MCF 10A (cell line): ENCODE results near the gene PUSL1. TPM values are rescaled to one million over a fixed set of nuclear protein-coding genes. Genes with fewer than 3 reads are reported as not detected.
A peak's percentile ranks its signal among the peaks of the same experiment; 100 is the strongest.

Experiments
- BruUV-seq: library from RNA; stranded (reverse); fragments of 400-500 nt; replicated peaks from 2 replicates; lab custom pipeline; 2021; lab: Mats Ljungman, UMichigan
- CTCF ChIA-PET: fragments of 300-600 bp; sonication (Branson Sonifier 250); formaldehyde crosslinking; extraction: SDS; loops from one replicate; lab custom pipeline; 2021; ENCODE audit warnings: antibody characterized with exemption, inconsistent platforms; lab: Yijun Ruan, JAX
- POLR2A ChIA-PET: fragments of 300-600, 350-650 bp; sonication (Branson Sonifier 250); formaldehyde crosslinking; extraction: SDS; loops from one replicate; lab custom pipeline; 2020; ENCODE audit warnings: antibody characterized with exemption, inconsistent platforms; lab: Yijun Ruan, JAX
- DNase-seq: peaks from one replicate; pipeline ENCODE4 v3.0.0-alpha.2; 2018; ENCODE audit not compliant: unreplicated experiment
- H3K27ac Mint-ChIP-seq: one replicate; pipeline ENCODE4 v1.8.0; 2022; ENCODE audit warnings: mild to moderate bottlenecking, low read depth, mixed read lengths; ENCODE audit not compliant: unreplicated experiment
- H3K27me3 Mint-ChIP-seq: one replicate; pipeline ENCODE4 v1.8.0; 2022; ENCODE audit warnings: mixed read lengths; ENCODE audit not compliant: insufficient read depth, unreplicated experiment
- H3K36me3 Mint-ChIP-seq: one replicate; pipeline ENCODE4 v1.8.0; 2022; ENCODE audit warnings: mild to moderate bottlenecking, moderate library complexity, mixed read lengths; ENCODE audit not compliant: insufficient read depth, unreplicated experiment
- H3K4me1 Mint-ChIP-seq: one replicate; pipeline ENCODE4 v1.8.0; 2022; ENCODE audit warnings: mixed read lengths; ENCODE audit not compliant: insufficient read depth, unreplicated experiment
- H3K4me3 Mint-ChIP-seq: one replicate; pipeline ENCODE4 v1.8.0; 2022; ENCODE audit warnings: mild to moderate bottlenecking, moderate library complexity, mixed read lengths; ENCODE audit not compliant: unreplicated experiment
- H3K9me3 Mint-ChIP-seq: one replicate; pipeline ENCODE4 v1.8.0; 2022; ENCODE audit warnings: mixed read lengths; ENCODE audit not compliant: unreplicated experiment
- CTCF ChIP-seq: fragments of 200-600 bp; IDR thresholded peaks from one replicate; pipeline ENCODE4 v1.8.0; 2022; ENCODE audit warnings: antibody characterized with exemption, mild to moderate bottlenecking; ENCODE audit not compliant: unreplicated experiment
- intact Hi-C: fragments of 100-400 bp; cut with micrococcal nuclease; formaldehyde crosslinking; loops from 2 replicates; pipeline ENCODE4 v1.14.1; 2022
- total RNA-seq: library from RNA; stranded (reverse); gene quantifications from 2 replicates; pipeline ENCODE4 v1.2.3, GENCODE V29; 2022

PUSL1 gene
- total RNA-seq, 1 experiment from 2014 or later = 27.4 TPM

- no TSS peak for BruUV-seq
- Mint-ChIP-seq H3K4me1 (peaks cover 22% of the 10 kb centered on the region), H3K9me3 (no peaks in the 10 kb centered on the region), H3K27ac (peak overlapping the region; percentile 32), H3K36me3 (peaks cover 61% of the 10 kb centered on the region), H3K4me3 (no peak overlapping the region), H3K27me3 (no peaks in the 10 kb centered on the region)
- intact Hi-C loops = no loop called here
- TF ChIP-seq CTCF = no peak
- ChIA-PET POLR2A (interaction anchor here (1.1 kb wide), 1 partner anchor 11 kb away, joined by 8 read pairs; no protein-coding TSS in a partner anchor), CTCF (interaction anchor here (0.5 to 0.7 kb wide), 2 partner anchors 9 to 36 kb away, joined by 3 read pairs; no protein-coding TSS in a partner anchor)
- DNase-seq = no peak
Observed at GRCh38 chr1:1259951-1260600, 48.3 kb upstream of the PUSL1 start.

DNA sequence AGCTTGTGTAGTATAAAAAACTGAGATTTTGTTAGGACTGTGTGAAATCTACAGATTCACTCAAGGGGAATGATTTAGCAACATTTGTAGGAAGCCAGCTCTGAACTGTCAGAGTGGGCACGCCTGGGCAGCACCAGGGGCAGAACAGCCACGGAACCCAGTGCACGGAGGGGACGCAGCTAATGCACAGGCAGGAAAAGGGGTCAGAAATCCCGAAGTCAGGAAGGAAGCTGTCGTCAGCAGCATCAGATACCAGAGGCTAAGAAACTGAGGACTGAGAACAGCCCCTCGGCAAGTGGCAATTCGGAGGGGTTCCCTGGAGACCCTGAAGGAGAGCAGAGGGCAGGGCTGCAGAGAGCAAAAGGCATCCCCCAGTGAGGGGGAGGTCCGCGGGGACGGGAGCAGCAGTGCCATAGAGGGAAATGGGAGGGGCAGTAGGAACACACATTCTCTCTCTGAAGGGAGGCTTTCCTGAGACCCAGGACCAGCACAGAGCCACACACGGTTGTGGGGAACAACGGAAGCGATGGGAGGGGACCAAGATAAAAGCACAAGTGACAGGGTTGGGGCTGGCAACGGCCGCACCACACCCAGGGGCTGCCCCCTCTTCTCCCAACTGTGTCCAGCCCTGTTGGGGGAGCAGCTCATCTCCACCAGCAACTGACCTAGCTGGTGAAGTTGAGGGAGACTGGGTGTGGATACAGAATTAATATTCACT is 47.4 kb upstream of the PUSL1 start:
- H3K9me3 Mint-ChIP-seq = no peaks in the 10 kb centered on the region
- TF ChIP-seq CTCF = no peak
- peaks cover 65% of the 10 kb centered on the region for H3K36me3 Mint-ChIP-seq
- ChIA-PET POLR2A (interaction anchor here (1.1 to 1.3 kb wide), 3 partner anchors 10 to 22 kb away, joined by 3 to 8 read pairs (median 5); no protein-coding TSS in a partner anchor), CTCF (interaction anchor here (0.6 to 1.0 kb wide), 3 partner anchors 23 to 182 kb away, joined by 3 read pairs; no protein-coding TSS in a partner anchor)
- H3K27me3 Mint-ChIP-seq = no peaks in the 10 kb centered on the region
- H3K4me1 Mint-ChIP-seq = peaks cover 31% of the 10 kb centered on the region
- no TSS peak for BruUV-seq
- no peak for DNase-seq
- peak overlapping the region; percentile 53 for H3K27ac Mint-ChIP-seq
- intact Hi-C loops = no loop called here
- no peak overlapping the region for H3K4me3 Mint-ChIP-seq

- H3K4me3 Mint-ChIP-seq = no peak overlapping the region
- intact Hi-C loops = no loop called here
- H3K27ac Mint-ChIP-seq = no peak overlapping the region
- CTCF ChIA-PET = interaction anchor here (0.6 to 1.0 kb wide), 2 partner anchors 24 to 40 kb away, joined by 3 read pairs; no protein-coding TSS in a partner anchor
- H3K27me3 Mint-ChIP-seq = no peaks in the 10 kb centered on the region
- BruUV-seq = no TSS peak
- H3K36me3 Mint-ChIP-seq = peaks cover 65% of the 10 kb centered on the region
- DNase-seq = no peak
- no peaks in the 10 kb centered on the region for H3K9me3 Mint-ChIP-seq
- peaks cover 32% of the 10 kb centered on the region for H3K4me1 Mint-ChIP-seq
- TF ChIP-seq CTCF = no peak
- POLR2A ChIA-PET = no interaction called here
Observed at GRCh38 chr1:1262071-1262470, 46.3 kb upstream of the PUSL1 start.

DNA sequence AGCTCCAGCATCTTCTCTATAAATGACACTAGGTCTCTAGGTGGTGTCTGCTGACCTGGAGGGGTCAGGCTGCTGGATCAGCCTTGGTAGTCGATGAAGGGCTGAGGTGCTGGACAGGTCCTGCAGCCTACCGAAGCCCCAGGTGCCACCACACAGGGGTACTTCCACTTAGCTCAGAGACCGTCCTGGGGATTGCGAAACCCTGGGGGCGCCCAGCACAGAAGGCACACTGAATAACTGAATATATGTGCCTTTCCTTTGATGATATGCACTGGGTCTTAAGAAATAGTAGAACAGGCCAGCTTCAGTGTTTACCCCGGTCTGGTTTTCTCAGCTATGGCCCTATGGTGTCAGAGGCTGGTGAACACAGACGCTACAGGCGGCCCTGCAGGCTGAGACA is 45.6 kb upstream of the PUSL1 start:
- no peaks in the 10 kb centered on the region for H3K27me3 Mint-ChIP-seq
- ChIA-PET POLR2A (interaction anchor here (0.7 kb wide), 1 partner anchor 112 kb away, joined by 3 read pairs; the partner anchor contains the start of gene AURKAIP1), CTCF (interaction anchor here (0.6 to 1.6 kb wide), 3 partner anchors 28 to 33 kb away, joined by 3 to 7 read pairs (median 3); no protein-coding TSS in a partner anchor)
- DNase-seq = no peak
- H3K27ac Mint-ChIP-seq = no peak overlapping the region
- H3K9me3 Mint-ChIP-seq = no peaks in the 10 kb centered on the region
- BruUV-seq = no TSS peak
- TF ChIP-seq CTCF = no peak
- no peak overlapping the region for H3K4me3 Mint-ChIP-seq
- peaks cover 32% of the 10 kb centered on the region for H3K4me1 Mint-ChIP-seq
- H3K36me3 Mint-ChIP-seq = peaks cover 68% of the 10 kb centered on the region
- intact Hi-C loops = no loop called here
